Karpas-422 (cell line): ENCODE data around the gene SLC6A8. TPM values are rescaled to one million over a fixed set of nuclear protein-coding genes. Genes with fewer than 3 reads are reported as not detected.
"Not testable (repeated sequence)": the region's sequence is repeated elsewhere in the genome, so short reads cannot be mapped to it uniquely, and the experiment has no call there.

ENCODE experiments used
- DNase-seq: peaks from one replicate; pipeline ENCODE4 v3.0.0-alpha.2; 2015
- H2AFZ ChIP-seq: fragments of 200-600 bp; sonication (generic); 2 replicates; pipeline ENCODE4 v1.6.1; 2014; ENCODE audit warnings: antibody characterized with exemption, low read length, mixed read lengths
- H3K27ac ChIP-seq: fragments of 200-600 bp; sonication (generic); 2 replicates; pipeline ENCODE4 v1.5.1; 2014; ENCODE audit warnings: mild to moderate bottlenecking, low read length, moderate library complexity
- H3K27me3 ChIP-seq: fragments of 200-600 bp; sonication (generic); 2 replicates; pipeline ENCODE4 v1.6.1; 2014; ENCODE audit warnings: low read length, mixed read lengths
- H3K36me3 ChIP-seq: fragments of 200-600 bp; sonication (generic); 2 replicates; pipeline ENCODE4 v1.6.1; 2014; ENCODE audit warnings: low read length, mixed read lengths; ENCODE audit not compliant: insufficient read depth
- H3K4me1 ChIP-seq: fragments of 200-600 bp; sonication (generic); 2 replicates; pipeline ENCODE4 v1.6.1; 2014; ENCODE audit warnings: mild to moderate bottlenecking, low read length, mixed read lengths
- H3K4me2 ChIP-seq: fragments of 200-600 bp; sonication (generic); 2 replicates; pipeline ENCODE4 v1.6.1; 2014; ENCODE audit warnings: low read length, low read depth, mild to moderate bottlenecking; ENCODE audit not compliant: poor library complexity, severe bottlenecking
- H3K4me3 ChIP-seq: fragments of 200-600 bp; sonication (generic); 2 replicates; pipeline ENCODE4 v1.5.1; 2014; ENCODE audit warnings: mild to moderate bottlenecking, antibody characterized with exemption, low read length, mixed read lengths
- H3K79me2 ChIP-seq: fragments of 200-600 bp; sonication (generic); 2 replicates; pipeline ENCODE4 v1.6.1; 2014; ENCODE audit warnings: mild to moderate bottlenecking, low read length, mixed read lengths
- H3K9ac ChIP-seq: fragments of 200-600 bp; sonication (generic); 2 replicates; pipeline ENCODE4 v1.6.0; 2014; ENCODE audit warnings: low read length
- H3K9me2 ChIP-seq: fragments of 200-600 bp; sonication (generic), shearing (Covaris generic); replicated peaks from 2 replicates; pipeline ENCODE4 v1.6.0; 2014; ENCODE audit warnings: mild to moderate bottlenecking, low read length, moderate library complexity; ENCODE audit not compliant: insufficient read depth
- H3K9me3 ChIP-seq: fragments of 300-700, 200-600 bp; sonication (generic); 2 replicates; pipeline ENCODE4 v1.6.1; 2014; ENCODE audit warnings: low read length, mixed read lengths
- H4K20me1 ChIP-seq: fragments of 200-600 bp; sonication (generic); 2 replicates; pipeline ENCODE4 v1.6.1; 2014; ENCODE audit warnings: mild to moderate bottlenecking, antibody characterized with exemption, low read length, low read depth; ENCODE audit not compliant: insufficient read depth
- total RNA-seq: library from RNA; depleted of rRNA; stranded (reverse); fragments of >200 nt; shearing (Covaris generic); gene quantifications from 2 replicates; pipeline ENCODE4 v1.2.3, GENCODE V29; 2014; ENCODE audit warnings: low replicate concordance

SLC6A8 gene
- total RNA-seq, 1 experiment from 2014 or later: not detected

DNA sequence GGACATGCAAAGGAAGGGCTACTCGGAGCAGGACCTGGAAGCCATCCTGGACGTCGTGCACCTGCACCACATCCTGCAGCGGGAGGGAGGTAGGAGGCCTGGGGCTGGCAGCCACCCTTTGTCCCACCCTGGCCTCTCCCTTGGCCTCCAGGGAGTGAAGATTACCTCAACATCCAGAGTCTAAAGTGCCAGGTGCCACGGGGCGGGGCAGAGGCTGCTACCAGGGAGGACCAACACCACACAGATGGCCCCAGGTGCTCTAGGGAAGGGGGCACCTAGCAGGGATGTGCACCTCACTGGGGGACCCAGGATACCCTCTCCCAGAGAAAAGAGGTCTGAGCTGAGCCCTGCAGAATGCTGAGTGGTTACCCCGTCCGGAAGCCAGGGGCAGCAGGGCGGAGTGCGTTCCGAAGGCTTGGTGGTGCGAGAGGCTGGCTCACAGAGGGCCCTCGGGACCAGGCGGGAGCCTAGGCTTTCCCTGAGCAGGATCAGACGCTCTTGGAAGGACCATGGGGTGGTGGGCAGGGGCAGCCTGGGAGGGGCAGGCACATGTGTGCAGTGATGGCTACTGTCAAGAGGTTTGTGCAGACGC is 53.0 kb downstream of the SLC6A8 start:
- Histone ChIP-seq H3K9ac (no peak overlapping the region), H3K4me3 (no peak overlapping the region), H3K9me2 (no peaks in the 10 kb centered on the region), H2AFZ (no peak overlapping the region), H3K27me3 (no peaks in the 10 kb centered on the region), H3K36me3 (no peaks in the 10 kb centered on the region), H3K4me1 (peaks cover 24% of the 10 kb centered on the region), H3K79me2 (no peaks in the 10 kb centered on the region), H3K9me3 (no peaks in the 10 kb centered on the region), H3K27ac (no peak overlapping the region), H3K4me2 (no peak overlapping the region), H4K20me1 (no peaks in the 10 kb centered on the region)
- no peak for DNase-seq

DNA sequence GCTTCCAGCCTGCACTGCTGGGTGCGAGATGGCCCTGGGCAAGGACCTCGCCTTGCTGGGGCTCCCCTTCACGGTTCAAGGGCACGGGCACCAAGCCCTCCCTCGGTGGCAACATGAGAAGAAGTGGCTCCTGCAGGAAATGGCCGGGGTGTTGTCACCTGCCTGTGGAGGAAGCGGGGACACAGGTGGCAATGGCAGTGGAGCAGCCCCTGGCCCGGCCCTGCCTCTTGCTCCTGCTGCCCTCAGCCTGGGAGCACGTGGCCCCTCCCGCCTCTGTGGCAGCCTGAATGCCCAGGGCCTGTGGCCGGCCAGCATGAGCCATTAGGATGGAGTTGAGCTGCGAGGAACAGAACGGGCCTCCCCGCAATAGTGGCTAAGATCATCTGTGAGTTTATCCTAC is 53.7 kb downstream of the SLC6A8 start:
- Histone ChIP-seq H3K9ac (no peak overlapping the region), H3K4me2 (no peak overlapping the region), H3K4me3 (no peak overlapping the region), H4K20me1 (no peaks in the 10 kb centered on the region), H3K4me1 (peaks cover 19% of the 10 kb centered on the region), H3K79me2 (no peaks in the 10 kb centered on the region), H3K27ac (no peak overlapping the region), H2AFZ (no peak overlapping the region), H3K36me3 (no peaks in the 10 kb centered on the region), H3K9me3 (no peaks in the 10 kb centered on the region), H3K9me2 (no peaks in the 10 kb centered on the region), H3K27me3 (no peaks in the 10 kb centered on the region)
- DNase-seq: no peak

DNA sequence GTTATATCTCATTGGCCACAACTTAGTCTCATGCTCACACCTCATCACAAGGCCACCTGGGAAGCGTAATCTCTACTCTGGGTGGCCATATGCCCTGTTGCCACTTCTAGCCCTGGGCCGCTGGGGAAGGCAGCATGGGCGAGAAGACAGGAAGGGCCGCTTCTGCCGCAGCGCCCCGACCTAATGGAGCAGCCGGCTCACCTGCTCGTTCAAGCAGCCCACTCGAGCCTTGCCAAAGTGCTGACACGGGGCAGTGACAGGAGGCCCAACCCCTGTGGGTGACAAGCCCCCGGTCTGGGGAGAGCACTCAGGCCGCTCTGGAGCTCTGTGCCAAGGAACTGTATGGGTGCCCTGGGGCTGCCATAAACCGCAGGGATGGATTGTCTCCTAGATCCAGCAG is 54.4 kb downstream of the SLC6A8 start:
- not testable (repeated sequence) for H4K20me1 ChIP-seq

DNA sequence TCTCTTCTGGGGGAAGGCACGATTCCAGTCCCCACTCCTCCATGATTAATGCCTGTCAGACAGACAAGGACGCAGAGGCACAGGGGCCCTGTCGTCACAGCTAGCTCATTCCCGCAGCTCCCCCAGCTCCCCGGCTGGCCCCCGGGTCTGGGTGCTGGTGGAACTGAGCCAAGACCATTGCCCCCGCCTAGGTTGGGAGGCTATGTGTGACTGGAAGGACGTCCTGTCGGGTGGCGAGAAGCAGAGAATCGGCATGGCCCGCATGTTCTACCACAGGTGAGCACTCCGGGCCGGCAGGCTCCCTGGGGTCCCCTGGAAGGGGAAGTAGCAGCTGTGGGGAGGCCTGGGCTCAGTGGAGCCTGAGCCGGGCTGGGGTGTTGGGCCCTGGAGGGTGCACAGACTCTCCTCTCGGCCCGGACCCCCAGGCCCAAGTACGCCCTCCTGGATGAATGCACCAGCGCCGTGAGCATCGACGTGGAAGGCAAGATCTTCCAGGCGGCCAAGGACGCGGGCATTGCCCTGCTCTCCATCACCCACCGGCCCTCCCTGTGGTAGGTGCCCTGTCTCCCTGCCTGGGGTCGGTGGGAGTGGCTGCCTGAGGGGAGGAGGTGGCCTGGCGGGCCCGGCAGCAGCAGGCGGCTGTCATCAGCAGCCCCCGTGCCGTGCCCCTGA is 55.2 kb downstream of the SLC6A8 start:
- peak; percentile 65 for DNase-seq
- Histone ChIP-seq H3K9ac (peak overlapping the region; percentile 67), H3K4me3 (peak overlapping the region; percentile 49; the same call in 1 of the 2 replicates), H3K4me1 (peaks cover 19% of the 10 kb centered on the region), H3K27ac (peak overlapping the region; percentile 60), H3K4me2 (peak overlapping the region; percentile 68)
- not testable (repeated sequence) for H3K27me3 ChIP-seq, H3K9me3 ChIP-seq, H4K20me1 ChIP-seq, H3K9me2 ChIP-seq, H3K79me2 ChIP-seq, H3K36me3 ChIP-seq, H2AFZ ChIP-seq

More for the DNA sequence above, 54.4 kb downstream of the SLC6A8 start:
- H3K9me3 ChIP-seq, H3K4me2 ChIP-seq, H2AFZ ChIP-seq, DNase-seq, H3K9ac ChIP-seq, H3K9me2 ChIP-seq, H3K27me3 ChIP-seq, H3K79me2 ChIP-seq, H3K27ac ChIP-seq, H3K36me3 ChIP-seq, H3K4me3 ChIP-seq: not testable (repeated sequence)
- H3K4me1 ChIP-seq: peaks cover 19% of the 10 kb centered on the region

DNA sequence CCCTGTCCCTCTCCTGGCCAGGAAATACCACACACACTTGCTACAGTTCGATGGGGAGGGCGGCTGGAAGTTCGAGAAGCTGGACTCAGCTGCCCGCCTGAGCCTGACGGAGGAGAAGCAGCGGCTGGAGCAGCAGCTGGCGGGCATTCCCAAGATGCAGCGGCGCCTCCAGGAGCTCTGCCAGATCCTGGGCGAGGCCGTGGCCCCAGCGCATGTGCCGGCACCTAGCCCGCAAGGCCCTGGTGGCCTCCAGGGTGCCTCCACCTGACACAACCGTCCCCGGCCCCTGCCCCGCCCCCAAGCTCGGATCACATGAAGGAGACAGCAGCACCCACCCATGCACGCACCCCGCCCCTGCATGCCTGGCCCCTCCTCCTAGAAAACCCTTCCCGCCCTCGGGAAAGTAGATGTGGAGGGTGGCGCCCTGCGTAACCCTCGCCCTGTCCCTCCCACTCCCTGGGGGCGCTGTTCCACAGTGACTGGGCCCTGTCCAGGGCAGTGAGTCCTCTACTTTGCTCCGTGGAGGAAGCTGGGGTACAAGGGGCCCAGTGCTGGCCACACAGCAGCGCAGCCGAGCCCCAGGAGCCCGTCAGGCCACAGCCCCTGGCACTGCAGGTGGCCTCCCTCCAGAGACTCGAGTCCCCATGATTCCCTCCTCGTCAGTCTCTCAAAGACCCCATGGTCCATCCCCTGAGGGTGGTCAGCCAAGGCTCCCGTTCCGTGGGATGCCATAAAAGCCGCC is 55.9 kb downstream of the SLC6A8 start:
- not testable (repeated sequence) for H4K20me1 ChIP-seq, H2AFZ ChIP-seq, H3K79me2 ChIP-seq, H3K9me2 ChIP-seq, H3K9me3 ChIP-seq, H3K27me3 ChIP-seq, H3K36me3 ChIP-seq
- H3K4me1 ChIP-seq: peaks cover 19% of the 10 kb centered on the region
- H3K27ac ChIP-seq: peak overlapping the region; percentile 60
- peak overlapping the region; percentile 49; the same call in 1 of the 2 replicates for H3K4me3 ChIP-seq
- peak overlapping the region; percentile 68 for H3K4me2 ChIP-seq
- peak overlapping the region; percentile 67 for H3K9ac ChIP-seq
- DNase-seq: peak; percentile 84

DNA sequence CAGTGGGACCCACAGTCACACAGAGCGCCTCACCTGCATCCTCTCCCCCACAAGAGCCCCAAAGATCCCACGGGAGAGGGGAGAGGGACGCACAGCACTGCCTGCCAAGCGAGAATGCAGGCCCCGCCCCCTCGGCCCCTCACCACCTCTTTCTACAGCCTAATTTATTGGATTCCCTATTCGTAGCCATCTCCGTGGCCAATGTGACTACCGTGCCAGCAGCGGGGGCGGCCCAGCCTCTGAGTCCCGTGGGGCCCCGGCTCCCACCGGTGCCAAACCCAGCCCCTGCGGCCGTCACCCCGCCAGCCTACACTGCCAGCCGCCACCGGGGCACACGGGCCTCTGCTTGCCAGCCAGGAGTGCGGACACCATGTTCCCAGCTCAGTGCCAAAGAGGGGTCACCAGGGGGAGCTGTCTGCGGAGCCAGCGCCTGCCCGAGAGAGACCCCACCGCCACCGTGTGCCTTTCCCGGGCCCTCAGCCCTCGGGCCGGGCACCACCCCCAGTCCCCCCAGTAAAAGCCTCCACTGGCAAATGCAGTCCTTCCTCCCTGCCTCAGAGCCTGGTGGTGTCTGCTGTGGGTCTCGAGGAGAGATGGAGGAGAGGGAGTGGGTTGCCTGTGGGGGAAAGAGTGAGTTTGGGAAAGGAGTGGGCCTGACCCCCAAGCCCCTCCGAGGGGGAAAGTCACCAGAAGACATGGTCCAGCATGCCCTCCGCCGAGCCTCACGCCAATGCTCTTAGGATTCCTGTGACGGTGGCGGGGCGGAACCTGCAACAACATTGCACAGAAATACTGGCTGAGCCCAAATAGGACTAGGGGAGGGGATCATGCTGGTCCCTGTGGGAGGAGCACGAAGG is 56.7 kb downstream of the SLC6A8 start:
- Histone ChIP-seq H3K9ac (peak overlapping the region; percentile 52; the same call in 1 of the 2 replicates), H3K27me3 (no peaks in the 10 kb centered on the region), H3K9me2 (no peaks in the 10 kb centered on the region), H3K36me3 (no peaks in the 10 kb centered on the region), H3K4me3 (peak overlapping the region; percentile 48; the same call in 1 of the 2 replicates), H3K27ac (no peak overlapping the region), H3K4me1 (peaks cover 19% of the 10 kb centered on the region), H3K9me3 (no peaks in the 10 kb centered on the region), H3K4me2 (peak overlapping the region; percentile 64), H4K20me1 (no peaks in the 10 kb centered on the region), H3K79me2 (no peaks in the 10 kb centered on the region), H2AFZ (no peak overlapping the region)
- DNase-seq: peak; percentile 65

DNA sequence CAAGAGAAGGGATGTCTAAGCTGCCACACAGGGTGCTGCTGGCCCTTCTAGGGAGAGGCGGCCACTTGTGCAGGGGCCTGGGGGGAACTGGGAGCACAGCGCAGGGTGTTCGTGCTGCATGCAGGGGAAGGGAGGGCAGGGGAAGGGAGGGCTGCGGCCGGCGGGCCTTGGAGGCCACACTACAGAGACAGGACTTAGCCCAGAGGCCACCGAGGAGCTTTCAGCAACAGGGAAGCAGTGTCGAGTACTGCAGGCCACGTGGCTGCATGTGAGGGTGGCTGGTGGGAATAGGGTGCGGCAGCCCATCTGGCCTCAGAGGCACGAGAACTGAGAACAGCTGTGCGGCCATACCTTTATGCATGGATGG is 57.3 kb downstream of the SLC6A8 start:
- DNase-seq: peak; percentile 35
- H3K9me3 ChIP-seq, H4K20me1 ChIP-seq, H3K4me3 ChIP-seq, H3K4me2 ChIP-seq, H3K27ac ChIP-seq, H3K79me2 ChIP-seq, H2AFZ ChIP-seq, H3K36me3 ChIP-seq, H3K27me3 ChIP-seq, H3K9ac ChIP-seq, H3K9me2 ChIP-seq: not testable (repeated sequence)
- H3K4me1 ChIP-seq: peaks cover 24% of the 10 kb centered on the region
